Osteoblast (primary cell): Measurements from ENCODE around the gene FAM193A. TPM values are rescaled to one million over a fixed set of nuclear protein-coding genes. Genes with fewer than 3 reads are reported as not detected.

Experiments used
- DNase-seq: peaks from one replicate; pipeline ENCODE4 v3.0.0; 2011; ENCODE audit warnings: low spot score, mixed read lengths; ENCODE audit not compliant: insufficient read length; ENCODE audit errors: missing footprints
- H2AFZ ChIP-seq: 2 replicates; pipeline ENCODE4 v1.6.0; 2011; ENCODE audit warnings: mild to moderate bottlenecking, low read length
- H3K27ac ChIP-seq: 2 replicates; pipeline ENCODE4 v1.5.1; 2011; ENCODE audit warnings: mild to moderate bottlenecking, low read depth, low read length, moderate library complexity
- H3K27me3 ChIP-seq: 2 replicates; pipeline ENCODE4 v1.6.0; 2012; ENCODE audit warnings: mild to moderate bottlenecking, control low read depth, inconsistent platforms, low read length, moderate library complexity; ENCODE audit not compliant: insufficient read depth
- H3K36me3 ChIP-seq: 2 replicates; pipeline ENCODE4 v1.5.1; 2011; ENCODE audit warnings: mild to moderate bottlenecking, low read length, control low read depth, moderate library complexity; ENCODE audit not compliant: insufficient read depth
- H3K4me1 ChIP-seq: 2 replicates; pipeline ENCODE4 v1.5.1; 2011; ENCODE audit warnings: mild to moderate bottlenecking, low read length, control low read depth, moderate library complexity; ENCODE audit not compliant: insufficient read depth
- H3K4me2 ChIP-seq: 2 replicates; pipeline ENCODE4 v1.6.0; 2011; ENCODE audit warnings: mild to moderate bottlenecking, low read length; ENCODE audit not compliant: insufficient read depth
- H3K4me3 ChIP-seq: fragments of 200-600 bp; sonication (generic); 3 replicates; pipeline ENCODE4 v1.5.1; 2012; ENCODE audit warnings: mild to moderate bottlenecking, low read length, inconsistent platforms; ENCODE audit not compliant: insufficient read depth
- H3K79me2 ChIP-seq: 2 replicates; pipeline ENCODE4 v1.6.0; 2012; ENCODE audit warnings: mild to moderate bottlenecking, low read length, control low read depth, inconsistent platforms; ENCODE audit not compliant: insufficient read depth
- H3K9me3 ChIP-seq: 2 replicates; pipeline ENCODE4 v1.5.1; 2011; ENCODE audit warnings: low read depth, low read length, control low read depth
- H4K20me1 ChIP-seq: 2 replicates; pipeline ENCODE4 v1.6.0; 2012; ENCODE audit warnings: mild to moderate bottlenecking, low read length, control low read depth; ENCODE audit not compliant: insufficient read depth
- total RNA-seq: library from RNA; depleted of rRNA; stranded (reverse); fragments of >200 nt; gene quantifications from 2 replicates; pipeline ENCODE4 v1.2.3, GENCODE V29; 2012
- TF ChIP-seq, protein P1 (sequence below): IDR thresholded peaks from 2 replicates; pipeline ENCODE4 v1.5.1; 2011; ENCODE audit warnings: mild to moderate bottlenecking, low read depth, low read length, moderate library complexity; ENCODE audit errors: extremely low read depth

The FAM193A gene
- total RNA-seq, 1 donor: 23.2 TPM

DNA sequence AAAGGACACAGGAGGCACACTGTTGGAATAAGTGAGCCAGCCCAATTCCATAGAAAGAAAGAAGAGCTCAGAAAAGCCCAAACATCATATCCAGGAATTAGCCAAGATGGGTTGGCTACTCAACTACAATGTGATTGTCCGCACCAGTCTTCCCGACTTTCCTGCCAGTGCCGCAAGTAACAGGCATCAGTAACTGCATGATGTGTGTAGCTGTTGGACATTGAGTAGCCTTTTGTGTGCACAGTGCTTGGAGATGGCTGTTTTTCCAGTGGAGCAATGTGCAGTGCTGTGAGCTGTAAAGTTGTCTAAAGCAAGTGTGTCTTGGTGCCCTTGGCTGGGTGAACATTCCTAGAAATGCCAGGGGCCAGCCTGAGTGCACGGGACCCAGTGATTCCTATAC lies 29.2 kb upstream of the FAM193A start:
- H2AFZ ChIP-seq: no peak overlapping the region
- H3K4me1 ChIP-seq: no peaks in the 10 kb centered on the region
- no peak overlapping the region for H3K4me2 ChIP-seq
- TF ChIP-seq, protein P1, sequence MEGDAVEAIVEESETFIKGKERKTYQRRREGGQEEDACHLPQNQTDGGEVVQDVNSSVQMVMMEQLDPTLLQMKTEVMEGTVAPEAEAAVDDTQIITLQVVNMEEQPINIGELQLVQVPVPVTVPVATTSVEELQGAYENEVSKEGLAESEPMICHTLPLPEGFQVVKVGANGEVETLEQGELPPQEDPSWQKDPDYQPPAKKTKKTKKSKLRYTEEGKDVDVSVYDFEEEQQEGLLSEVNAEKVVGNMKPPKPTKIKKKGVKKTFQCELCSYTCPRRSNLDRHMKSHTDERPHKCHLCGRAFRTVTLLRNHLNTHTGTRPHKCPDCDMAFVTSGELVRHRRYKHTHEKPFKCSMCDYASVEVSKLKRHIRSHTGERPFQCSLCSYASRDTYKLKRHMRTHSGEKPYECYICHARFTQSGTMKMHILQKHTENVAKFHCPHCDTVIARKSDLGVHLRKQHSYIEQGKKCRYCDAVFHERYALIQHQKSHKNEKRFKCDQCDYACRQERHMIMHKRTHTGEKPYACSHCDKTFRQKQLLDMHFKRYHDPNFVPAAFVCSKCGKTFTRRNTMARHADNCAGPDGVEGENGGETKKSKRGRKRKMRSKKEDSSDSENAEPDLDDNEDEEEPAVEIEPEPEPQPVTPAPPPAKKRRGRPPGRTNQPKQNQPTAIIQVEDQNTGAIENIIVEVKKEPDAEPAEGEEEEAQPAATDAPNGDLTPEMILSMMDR: no peak
- H3K79me2 ChIP-seq: peaks cover 70% of the 10 kb centered on the region
- no peaks in the 10 kb centered on the region for H3K9me3 ChIP-seq
- no peak overlapping the region for H3K4me3 ChIP-seq
- no peaks in the 10 kb centered on the region for H3K27me3 ChIP-seq
- peaks cover 57% of the 10 kb centered on the region for H3K36me3 ChIP-seq
- DNase-seq: peak; percentile 56
- H4K20me1 ChIP-seq: peaks cover 18% of the 10 kb centered on the region
- no peak overlapping the region for H3K27ac ChIP-seq

DNA sequence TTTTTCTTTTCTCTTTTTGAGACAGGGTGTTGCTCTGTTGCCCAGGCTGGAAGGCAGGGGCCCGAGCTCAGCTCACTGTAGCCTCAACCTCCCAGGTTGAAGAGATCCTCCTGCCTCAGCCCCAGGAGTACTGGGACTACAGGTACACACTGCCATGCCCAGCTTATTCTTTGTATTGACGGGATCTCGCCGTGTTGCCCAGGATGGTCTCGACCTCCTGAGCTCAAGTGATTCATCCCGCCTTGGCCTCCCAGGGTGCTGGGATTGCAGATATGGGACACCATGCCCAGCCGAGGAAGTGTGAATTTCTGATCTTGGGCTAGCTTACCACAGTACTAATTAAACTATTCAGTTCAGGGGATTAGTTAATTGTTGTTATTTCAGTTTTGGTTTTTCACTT lies 28.6 kb upstream of the FAM193A start:
- H3K4me1 ChIP-seq: no peaks in the 10 kb centered on the region
- no peaks in the 10 kb centered on the region for H3K9me3 ChIP-seq
- no peak overlapping the region for H3K4me3 ChIP-seq
- no peak overlapping the region for H3K4me2 ChIP-seq
- no peak for DNase-seq
- H3K27me3 ChIP-seq: no peaks in the 10 kb centered on the region
- H2AFZ ChIP-seq: no peak overlapping the region
- H4K20me1 ChIP-seq: peaks cover 18% of the 10 kb centered on the region
- TF ChIP-seq, protein P1: no peak
- peaks cover 68% of the 10 kb centered on the region for H3K79me2 ChIP-seq
- H3K36me3 ChIP-seq: peaks cover 63% of the 10 kb centered on the region
- H3K27ac ChIP-seq: no peak overlapping the region

DNA sequence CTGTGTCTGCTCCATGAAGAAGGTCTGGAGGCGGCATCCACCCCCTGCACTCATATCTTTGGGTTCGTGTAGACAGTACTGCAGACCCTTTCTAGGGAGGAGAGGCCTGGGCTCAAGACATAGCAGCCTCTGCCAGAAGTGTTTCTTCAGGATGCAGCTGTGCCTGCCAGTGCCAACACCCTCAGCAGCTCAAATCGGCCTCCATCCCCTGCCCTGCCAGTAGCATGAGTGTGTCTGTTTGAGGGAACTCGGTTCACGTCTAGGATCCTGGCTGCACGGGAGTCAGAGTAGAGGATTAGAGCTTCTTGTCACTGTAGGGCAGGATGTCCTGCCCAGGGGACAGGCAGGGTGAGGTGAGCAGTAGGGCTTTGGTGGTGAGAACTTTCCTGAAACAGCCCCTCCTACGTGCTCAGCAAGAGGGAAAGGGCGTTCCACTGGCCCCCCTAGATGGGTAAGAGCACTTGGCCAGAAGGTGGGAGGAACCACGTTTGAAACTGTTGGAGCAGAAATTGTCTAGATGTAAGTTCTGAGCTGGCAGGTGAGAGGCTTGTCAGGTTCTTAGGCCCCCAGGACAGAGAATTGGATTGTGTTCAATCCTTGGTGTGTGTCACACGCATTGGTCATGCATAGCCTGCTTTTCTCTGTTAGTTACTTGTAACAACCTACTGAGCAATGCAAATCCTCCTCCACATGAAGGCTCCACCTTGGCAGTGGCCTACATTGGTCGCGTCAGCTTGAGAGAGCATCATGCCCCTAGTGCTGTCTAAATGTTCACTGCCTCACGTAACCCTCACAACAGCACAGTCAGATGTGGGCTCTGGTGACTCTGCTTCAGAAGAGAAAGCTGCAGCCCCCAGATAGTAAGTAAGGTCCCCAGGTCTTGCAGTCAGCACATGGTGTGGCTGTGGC lies 25.8 kb upstream of the FAM193A start:
- Histone ChIP-seq H4K20me1 (peaks cover 19% of the 10 kb centered on the region), H3K27ac (no peak overlapping the region), H3K9me3 (no peaks in the 10 kb centered on the region), H3K4me1 (no peaks in the 10 kb centered on the region), H3K36me3 (peaks cover 70% of the 10 kb centered on the region), H3K4me3 (no peak overlapping the region), H3K4me2 (no peak overlapping the region), H3K27me3 (no peaks in the 10 kb centered on the region), H3K79me2 (peaks cover 50% of the 10 kb centered on the region), H2AFZ (no peak overlapping the region)
- TF ChIP-seq, protein P1: no peak
- DNase-seq: peak; percentile 47

DNA sequence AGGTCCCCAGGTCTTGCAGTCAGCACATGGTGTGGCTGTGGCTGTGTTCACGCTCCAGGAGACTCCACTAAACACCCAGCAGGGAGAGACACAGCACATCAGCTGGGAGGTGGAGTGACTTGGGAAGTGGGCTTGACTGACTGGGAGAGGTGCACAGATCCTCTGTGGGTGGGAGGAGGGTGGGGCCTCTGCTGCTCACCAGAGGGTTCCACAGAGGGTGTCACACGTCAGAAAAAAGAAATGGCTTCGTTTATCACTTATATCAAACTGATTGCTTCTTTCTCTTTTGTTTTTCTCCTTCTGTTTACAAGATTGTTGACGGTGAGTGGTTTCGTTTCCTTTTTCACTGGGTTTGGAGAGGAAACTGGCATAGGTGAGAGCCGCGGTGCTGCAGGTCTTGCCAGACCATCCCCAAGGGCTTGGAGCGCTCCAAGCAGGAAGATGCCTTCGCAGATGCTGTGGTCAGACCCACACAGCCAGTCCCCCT lies 24.8 kb upstream of the FAM193A start:
- peaks cover 20% of the 10 kb centered on the region for H4K20me1 ChIP-seq

More for the DNA sequence above, 24.8 kb upstream of the FAM193A start:
- Histone ChIP-seq H3K4me1 (no peaks in the 10 kb centered on the region), H3K4me2 (no peak overlapping the region), H3K79me2 (peaks cover 39% of the 10 kb centered on the region), H3K27ac (no peak overlapping the region), H3K27me3 (no peaks in the 10 kb centered on the region), H2AFZ (no peak overlapping the region), H3K4me3 (no peak overlapping the region), H3K36me3 (peaks cover 70% of the 10 kb centered on the region), H3K9me3 (no peaks in the 10 kb centered on the region)
- DNase-seq: peak; percentile 19
- TF ChIP-seq, protein P1: no peak
